Measurements from ENCODE around the gene SPAG9.
"Not testable (repeated sequence)": the region's sequence is repeated elsewhere in the genome, so short reads cannot be mapped to it uniquely, and the experiment has no call there.

The SPAG9 gene

GRCh38 chr17:50953831-50954601 is 166.7 kb downstream of the SPAG9 start:
- peak; percentile 77 for DNase-seq (ENCODE audit: low read depth)

- no peak for DNase-seq (ENCODE audit: low read depth)
These were observed 167.2 kb downstream of the SPAG9 start for GRCh38 chr17:50953518-50953830.

GRCh38 chr17:50952889-50953288 is 167.8 kb downstream of the SPAG9 start:
- no peak for DNase-seq (ENCODE audit: low read depth)

- DNase-seq (ENCODE audit: low read depth): no peak
These were observed 168.7 kb downstream of the SPAG9 start for GRCh38 chr17:50952013-50952412.

GRCh38 chr17:50949989-50950877 is 170.4 kb downstream of the SPAG9 start:
- peak; percentile 91 for DNase-seq (ENCODE audit: low read depth)

- no peak for DNase-seq (ENCODE audit: low read depth)
These were observed 171.3 kb downstream of the SPAG9 start for GRCh38 chr17:50949128-50949988.

GRCh38 chr17:50948711-50949110 is 172.0 kb downstream of the SPAG9 start:
- DNase-seq (ENCODE audit: low read depth): no peak

- no peak for DNase-seq (ENCODE audit: low read depth)
These were observed 172.7 kb downstream of the SPAG9 start for GRCh38 chr17:50947782-50948543.

GRCh38 chr17:50946891-50947781 is 173.5 kb downstream of the SPAG9 start:
- no peak for DNase-seq (ENCODE audit: low read depth)

- no peak for DNase-seq (ENCODE audit: low read depth)
These were observed 174.3 kb downstream of the SPAG9 start for GRCh38 chr17:50946223-50946890.

GRCh38 chr17:50945779-50946222 is 174.9 kb downstream of the SPAG9 start:
- DNase-seq (ENCODE audit: low read depth): no peak

GRCh38 chr17:50944902-50945720 is 175.6 kb downstream of the SPAG9 start:
- DNase-seq (ENCODE audit: low read depth): no peak

- DNase-seq (ENCODE audit: low read depth): peak; percentile 34
These were observed 176.4 kb downstream of the SPAG9 start for GRCh38 chr17:50944054-50944901.

- no peak for DNase-seq (ENCODE audit: low read depth)
These were observed 177.1 kb downstream of the SPAG9 start for GRCh38 chr17:50943575-50943933.

GRCh38 chr17:50941676-50942048 is 179.0 kb downstream of the SPAG9 start:
- not testable (repeated sequence) for DNase-seq (ENCODE audit: low read depth)

GRCh38 chr17:50939795-50940684 is 180.6 kb downstream of the SPAG9 start:
- no peak for DNase-seq (ENCODE audit: low read depth)

GRCh38 chr17:50939542-50939794 is 181.2 kb downstream of the SPAG9 start:
- DNase-seq (ENCODE audit: low read depth): no peak

All from iris pigment epithelial cell (primary cell).